ENCODE data around the gene ECT2. TPM values are rescaled to one million over a fixed set of nuclear protein-coding genes. Genes with fewer than 3 reads are reported as not detected.

ECT2 gene
- total RNA-seq, 1 experiment from 2014 or later = 81.3 TPM

DNA sequence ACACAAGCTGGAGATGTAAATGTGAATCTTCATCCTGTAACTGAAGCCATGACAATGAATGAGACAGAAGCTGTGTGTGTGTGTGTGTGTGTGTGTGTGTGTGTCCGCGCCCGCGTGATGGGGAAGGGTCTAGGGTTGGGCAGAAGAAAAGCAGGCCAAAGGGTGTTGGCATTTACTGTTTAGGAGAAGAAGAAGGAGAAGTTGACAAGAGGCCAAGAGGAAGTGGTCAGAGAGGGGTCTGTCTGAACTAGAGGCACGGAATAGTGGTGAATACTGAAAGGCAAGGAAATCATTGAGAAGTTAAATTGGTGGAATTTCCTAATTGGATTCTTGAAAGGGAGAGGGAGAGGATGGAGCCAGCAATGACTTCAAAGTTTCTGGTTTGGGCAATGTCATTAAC lies 34.0 kb upstream of the ECT2 start:
- H3K4me3 Mint-ChIP-seq = no peak overlapping the region
- H3K27ac ChIP-seq (ENCODE audit: insufficient read length, low read depth, low read length) = no peak overlapping the region
- H2BK20ac ChIP-seq (ENCODE audit: low read depth, low read length, poor library complexity, severe bottlenecking) = no peak overlapping the region
- H3K14ac ChIP-seq (ENCODE audit: insufficient read depth, low read length) = no peak overlapping the region
- peaks cover 8 to 9% of the 10 kb centered on the region in 2 experiments for H3K4me1 Mint-ChIP-seq
- H2BK15ac ChIP-seq (ENCODE audit: low read depth, low read length) = no peak overlapping the region
- no peak overlapping the region for H3K27ac Mint-ChIP-seq
- WGBS (ENCODE audit: extremely low coverage, insufficient read length, low lambda C conversion rate) = no CpG with 5 or more reads among the region's 5 CpGs
- no peaks in the 10 kb centered on the region for H3K79me2 ChIP-seq (ENCODE audit: insufficient read depth, low read length)
- H3K4ac ChIP-seq (ENCODE audit: low read depth, low read length) = no peak overlapping the region
- no peak overlapping the region for H3K9ac ChIP-seq (ENCODE audit: extremely low read depth, insufficient read length, low read length)
- no peak for DNase-seq
- no peak overlapping the region for H2BK120ac ChIP-seq (ENCODE audit: low read depth, low read length, poor library complexity, severe bottlenecking)
- H3K27me3 ChIP-seq (ENCODE audit: insufficient read depth, low read length) = no peaks in the 10 kb centered on the region
- H3K9me3 Mint-ChIP-seq = peaks cover 20 to 23% of the 10 kb centered on the region in 2 experiments
- H2BK5ac ChIP-seq (ENCODE audit: insufficient read length, low read length) = no peak overlapping the region
- H3K4me1 ChIP-seq (ENCODE audit: insufficient read depth, low read length) = no peaks in the 10 kb centered on the region
- H4K8ac ChIP-seq (replicated peaks; ENCODE audit: insufficient read length, low read depth, low read length) = no peak overlapping the region
- H2AK5ac ChIP-seq (ENCODE audit: insufficient read length, low read length) = no peak overlapping the region
- peaks cover 10 to 16% (median 11%) of the 10 kb centered on the region in 3 experiments; a peak in 6 of 7 replicates for H3K36me3 Mint-ChIP-seq (ENCODE audit: insufficient read depth in 1 of 3, low read depth in 3 of 3)
- H3K4me2 ChIP-seq (ENCODE audit: insufficient read depth, insufficient read length, low read length) = no peak overlapping the region
- TF ChIP-seq, protein P1, sequence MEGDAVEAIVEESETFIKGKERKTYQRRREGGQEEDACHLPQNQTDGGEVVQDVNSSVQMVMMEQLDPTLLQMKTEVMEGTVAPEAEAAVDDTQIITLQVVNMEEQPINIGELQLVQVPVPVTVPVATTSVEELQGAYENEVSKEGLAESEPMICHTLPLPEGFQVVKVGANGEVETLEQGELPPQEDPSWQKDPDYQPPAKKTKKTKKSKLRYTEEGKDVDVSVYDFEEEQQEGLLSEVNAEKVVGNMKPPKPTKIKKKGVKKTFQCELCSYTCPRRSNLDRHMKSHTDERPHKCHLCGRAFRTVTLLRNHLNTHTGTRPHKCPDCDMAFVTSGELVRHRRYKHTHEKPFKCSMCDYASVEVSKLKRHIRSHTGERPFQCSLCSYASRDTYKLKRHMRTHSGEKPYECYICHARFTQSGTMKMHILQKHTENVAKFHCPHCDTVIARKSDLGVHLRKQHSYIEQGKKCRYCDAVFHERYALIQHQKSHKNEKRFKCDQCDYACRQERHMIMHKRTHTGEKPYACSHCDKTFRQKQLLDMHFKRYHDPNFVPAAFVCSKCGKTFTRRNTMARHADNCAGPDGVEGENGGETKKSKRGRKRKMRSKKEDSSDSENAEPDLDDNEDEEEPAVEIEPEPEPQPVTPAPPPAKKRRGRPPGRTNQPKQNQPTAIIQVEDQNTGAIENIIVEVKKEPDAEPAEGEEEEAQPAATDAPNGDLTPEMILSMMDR (conservative IDR thresholded peaks at IDR 0.05) = no peak
- peaks cover 8% of the 10 kb centered on the region for H3K27me3 Mint-ChIP-seq (ENCODE audit: low read depth)
- H3T11ph ChIP-seq (ENCODE audit: low read length) = no peak overlapping the region
- H3K9me3 ChIP-seq (ENCODE audit: control insufficient read depth, low read depth, low read length) = no peaks in the 10 kb centered on the region
- H3K23me2 ChIP-seq (ENCODE audit: insufficient read length, low read depth, low read length, poor library complexity, severe bottlenecking) = no peaks in the 10 kb centered on the region
- H3K23ac ChIP-seq (ENCODE audit: insufficient read length, low read depth, low read length) = no peak overlapping the region
- H4K5ac ChIP-seq (ENCODE audit: insufficient read length, low read depth, low read length) = no peak overlapping the region
- no peaks in the 10 kb centered on the region for H4K20me1 ChIP-seq (ENCODE audit: control insufficient read depth, insufficient read depth, insufficient read length)
- no peak overlapping the region for H2BK12ac ChIP-seq (ENCODE audit: insufficient read length, low read depth, low read length)
- no peak overlapping the region for H3K56ac ChIP-seq (ENCODE audit: insufficient read length, low read depth, low read length)
- H2AFZ ChIP-seq (ENCODE audit: low read length) = no peak overlapping the region
- H3K18ac ChIP-seq (ENCODE audit: insufficient read length, low read depth, low read length) = no peak overlapping the region
- H3K79me1 ChIP-seq (ENCODE audit: insufficient read depth, low read depth, low read length, poor library complexity, severe bottlenecking) = no peaks in the 10 kb centered on the region
- H4K91ac ChIP-seq (ENCODE audit: insufficient read length, low read depth, low read length) = no peak overlapping the region
